Lung (tissue), 12 donors: ENCODE results near the gene NXT1. TPM values are rescaled to one million over a fixed set of nuclear protein-coding genes. Genes with fewer than 3 reads are reported as not detected.
A peak's percentile ranks its signal among the peaks of the same experiment; 100 is the strongest.

ENCODE experiments used
- ATAC-seq: fragments of 200-7000 bp; cut with Tn5 transposase; one replicate; pipeline ENCODE4 v1.9.1; 2020; ENCODE audit warnings: moderate number of reproducible peaks; ENCODE audit not compliant: insufficient read depth, low FRiP score
- DNase-seq, 3 donors: peaks; one replicate each; pipeline ENCODE4 v3.0.0-alpha.2; 2013 to 2017
- H3K27ac ChIP-seq, 2 donors: one replicate each; pipeline ENCODE4 v1.5.1; 2013; ENCODE audit warnings: mild to moderate bottlenecking in 2 of 2, moderate library complexity in 2 of 2, control low read depth in 1 of 2, inconsistent platforms in 1 of 2, low read depth in 1 of 2, low read length in 1 of 2
- H3K27me3 ChIP-seq, 3 donors: one replicate each; pipeline ENCODE4 v1.5.1; 2013; ENCODE audit warnings: low read length in 2 of 3; ENCODE audit not compliant: control insufficient read depth in 3 of 3, insufficient read depth in 3 of 3
- H3K36me3 ChIP-seq, 4 donors: one replicate each; pipeline ENCODE4 v1.5.1; 2013; ENCODE audit warnings: low read length in 4 of 4, mild to moderate bottlenecking in 1 of 4, moderate library complexity in 1 of 4; ENCODE audit not compliant: control insufficient read depth in 4 of 4, insufficient read depth in 4 of 4
- H3K4me1 ChIP-seq, 5 donors: one replicate each; pipeline ENCODE4 v1.5.1; 2013; ENCODE audit warnings: low read length in 5 of 5, mild to moderate bottlenecking in 2 of 5, moderate library complexity in 1 of 5; ENCODE audit not compliant: control insufficient read depth in 5 of 5, insufficient read depth in 5 of 5
- H3K4me3 ChIP-seq: one replicate; pipeline ENCODE4 v1.5.1; 2013; ENCODE audit warnings: mild to moderate bottlenecking, control low read depth, moderate library complexity
- H3K9ac ChIP-seq, 2 donors: one replicate each; pipeline ENCODE4 v1.5.1; 2013; ENCODE audit warnings: low read length in 2 of 2, control low read depth in 1 of 2; ENCODE audit not compliant: insufficient read depth in 1 of 2
- H3K9me3 ChIP-seq, 4 donors: one replicate each; pipeline ENCODE4 v1.5.1; 2013; ENCODE audit warnings: low read length in 3 of 4, mild to moderate bottlenecking in 1 of 4, moderate library complexity in 1 of 4; ENCODE audit not compliant: control insufficient read depth in 4 of 4, insufficient read depth in 3 of 4
- WGBS, 2 donors: extraction: QIAGEN DNeasy Blood & Tissue Kit; methylation state at CpG; one replicate each; pipeline ENCODE4 v1.1.7; 2013; 5-methylcytosine and 5-hydroxymethylcytosine counted together
- polyA plus RNA-seq, 2 donors: library from polyadenylated mRNA; stranded (reverse); fragments of 200-250 nt; gene quantifications; one replicate each; pipeline ENCODE4 v1.2.1, GENCODE V29; 2013
- total RNA-seq, 2 donors: library from RNA; depleted of rRNA in 1 of 2; stranded (reverse); fragments of >200 nt in 1 of 2; gene quantifications; one replicate each; pipeline ENCODE4 v1.2.1, GENCODE V29; 2014 to 2021
- TF ChIP-seq, protein P1 (sequence below): IDR thresholded peaks from 2 replicates; pipeline ENCODE4 v1.5.1; 2012; ENCODE audit warnings: mild to moderate bottlenecking; ENCODE audit errors: control extremely low read depth, extremely low read depth
- donor health status: control.
- donor health status: control.
- donor health status: Bipolar disorder and iron deficiency.
- donor health status: healthy.
- donor health status: DM: yes; HTN: yes; CAD: no.

The NXT1 gene
- total and polyA plus RNA-seq, 4 donors: 19.1 to 35.9 (median 20.9) TPM

GRCh38 chr20:23339986-23340385 lies 10.6 kb upstream of the NXT1 start:
- ATAC-seq: no peak
- TF ChIP-seq, protein P1, sequence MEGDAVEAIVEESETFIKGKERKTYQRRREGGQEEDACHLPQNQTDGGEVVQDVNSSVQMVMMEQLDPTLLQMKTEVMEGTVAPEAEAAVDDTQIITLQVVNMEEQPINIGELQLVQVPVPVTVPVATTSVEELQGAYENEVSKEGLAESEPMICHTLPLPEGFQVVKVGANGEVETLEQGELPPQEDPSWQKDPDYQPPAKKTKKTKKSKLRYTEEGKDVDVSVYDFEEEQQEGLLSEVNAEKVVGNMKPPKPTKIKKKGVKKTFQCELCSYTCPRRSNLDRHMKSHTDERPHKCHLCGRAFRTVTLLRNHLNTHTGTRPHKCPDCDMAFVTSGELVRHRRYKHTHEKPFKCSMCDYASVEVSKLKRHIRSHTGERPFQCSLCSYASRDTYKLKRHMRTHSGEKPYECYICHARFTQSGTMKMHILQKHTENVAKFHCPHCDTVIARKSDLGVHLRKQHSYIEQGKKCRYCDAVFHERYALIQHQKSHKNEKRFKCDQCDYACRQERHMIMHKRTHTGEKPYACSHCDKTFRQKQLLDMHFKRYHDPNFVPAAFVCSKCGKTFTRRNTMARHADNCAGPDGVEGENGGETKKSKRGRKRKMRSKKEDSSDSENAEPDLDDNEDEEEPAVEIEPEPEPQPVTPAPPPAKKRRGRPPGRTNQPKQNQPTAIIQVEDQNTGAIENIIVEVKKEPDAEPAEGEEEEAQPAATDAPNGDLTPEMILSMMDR: no peak
- Histone ChIP-seq H3K9ac (no peak overlapping the region), H3K9me3 (no peaks in the 10 kb centered on the region), H3K27ac (no peak overlapping the region), H3K4me3 (no peak overlapping the region), H3K36me3 (no peaks in the 10 kb centered on the region), H3K4me1 (no peaks in the 10 kb centered on the region), H3K27me3 (no peaks in the 10 kb centered on the region)
- no peak for DNase-seq
- WGBS, 2 donors: 81 to 82% methylated on average over 13 of the region's 13 CpGs

DNA sequence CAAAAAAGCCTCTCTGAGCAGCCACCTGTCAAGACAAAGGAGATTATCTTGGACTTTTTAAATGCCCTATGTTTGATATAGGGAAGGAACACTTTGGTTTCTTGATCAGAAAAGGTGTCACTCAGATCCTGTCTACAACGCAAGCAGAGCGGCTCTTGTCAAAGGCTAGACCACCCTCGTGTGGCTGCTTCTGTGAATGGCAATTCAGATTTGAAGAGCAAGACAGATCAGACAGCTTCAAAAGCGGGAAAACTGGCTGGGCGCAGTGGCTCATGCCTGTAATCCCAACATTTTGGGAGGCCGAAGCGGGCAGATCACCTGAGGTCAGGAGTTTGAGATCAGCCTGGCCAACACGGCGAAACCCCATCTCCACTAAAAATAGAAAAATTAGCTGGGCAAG lies 10.1 kb upstream of the NXT1 start:
- Histone ChIP-seq H3K36me3 (no peaks in the 10 kb centered on the region), H3K9ac (no peak overlapping the region), H3K27ac (no peak overlapping the region), H3K4me1 (no peaks in the 10 kb centered on the region), H3K9me3 (no peaks in the 10 kb centered on the region), H3K4me3 (no peak overlapping the region), H3K27me3 (no peaks in the 10 kb centered on the region)
- ATAC-seq (no peak), DNase-seq (peak; percentile 76 to 86 (median 78))
- WGBS, 2 donors: 37 to 44% methylated on average over 9 of the region's 9 CpGs
- TF ChIP-seq, protein P1: peak; percentile 55

- 78 to 90% methylated on average over 2 of the region's 2 CpGs for WGBS, 2 donors
- ATAC-seq (no peak), DNase-seq (no peak)
- Histone ChIP-seq H3K27me3 (no peaks in the 10 kb centered on the region), H3K27ac (no peak overlapping the region), H3K36me3 (no peaks in the 10 kb centered on the region), H3K9ac (no peak overlapping the region), H3K4me3 (no peak overlapping the region), H3K9me3 (no peaks in the 10 kb centered on the region), H3K4me1 (no peaks in the 10 kb centered on the region)
- TF ChIP-seq, protein P1: no peak
These were observed 9.5 kb upstream of the NXT1 start for GRCh38 chr20:23341073-23341472.

GRCh38 chr20:23343590-23343989 lies 7.0 kb upstream of the NXT1 start:
- 98 to 100% methylated on average over 1 of the region's 1 CpG for WGBS, 2 donors
- Histone ChIP-seq H3K36me3 (no peaks in the 10 kb centered on the region), H3K27me3 (no peaks in the 10 kb centered on the region), H3K4me3 (no peak overlapping the region), H3K9ac (no peak overlapping the region), H3K4me1 (no peaks in the 10 kb centered on the region), H3K9me3 (no peaks in the 10 kb centered on the region), H3K27ac (no peak overlapping the region)
- ATAC-seq: no peak
- no peak for DNase-seq
- TF ChIP-seq, protein P1: no peak
